Liver (tissue), 9 donors: ENCODE results near the gene CYP2C18. TPM values are rescaled to one million over a fixed set of nuclear protein-coding genes. Genes with fewer than 3 reads are reported as not detected.

Experiments
- DNase-seq: peaks from one replicate; pipeline ENCODE4 v3.0.0-alpha.2; 2017; ENCODE audit warnings: low spot score
- H3K27ac ChIP-seq, 2 donors: one replicate each; pipeline ENCODE4 v1.7.0; 2013; ENCODE audit warnings: inconsistent platforms in 2 of 2, low read length in 2 of 2, control low read depth in 1 of 2, low read depth in 1 of 2, mild to moderate bottlenecking in 1 of 2
- H3K27me3 ChIP-seq, 4 donors: one replicate each; pipeline versions ENCODE4 v1.6.1 to v1.7.0; 2013; ENCODE audit warnings: low read length in 3 of 4, inconsistent platforms in 1 of 4, mild to moderate bottlenecking in 1 of 4, moderate library complexity in 1 of 4; ENCODE audit not compliant: control insufficient read depth in 4 of 4, insufficient read depth in 4 of 4
- H3K36me3 ChIP-seq, 4 donors: one replicate each; pipeline versions ENCODE4 v1.6.1 to v1.7.0; 2013; ENCODE audit warnings: low read length in 3 of 4, mild to moderate bottlenecking in 3 of 4, low read depth in 1 of 4, moderate library complexity in 1 of 4; ENCODE audit not compliant: control insufficient read depth in 4 of 4, insufficient read depth in 3 of 4
- H3K4me1 ChIP-seq, 4 donors: one replicate each; pipeline versions ENCODE4 v1.6.1 to v1.7.0; 2013; ENCODE audit warnings: low read length in 3 of 4, mild to moderate bottlenecking in 3 of 4, moderate library complexity in 1 of 4; ENCODE audit not compliant: control insufficient read depth in 4 of 4, insufficient read depth in 4 of 4
- H3K4me3 ChIP-seq, 3 donors: one replicate each; pipeline versions ENCODE4 v1.6.1 to v1.7.0; 2013; ENCODE audit warnings: low read length in 3 of 3, control low read depth in 1 of 3, low read depth in 1 of 3, mild to moderate bottlenecking in 1 of 3
- H3K9ac ChIP-seq, 2 donors: one replicate each; pipeline ENCODE4 v1.7.0; 2013; ENCODE audit warnings: low read length in 2 of 2, mild to moderate bottlenecking in 2 of 2, moderate library complexity in 2 of 2, control low read depth in 1 of 2, low read depth in 1 of 2
- H3K9me3 ChIP-seq, 4 donors: one replicate each; pipeline versions ENCODE4 v1.6.1 to v1.7.0; 2013; ENCODE audit warnings: low read length in 3 of 4; ENCODE audit not compliant: control insufficient read depth in 4 of 4
- ATF3 ChIP-seq: IDR thresholded peaks from 2 replicates; pipeline ENCODE4 v1.6.1; 2016; ENCODE audit warnings: antibody characterized with exemption
- CTCF ChIP-seq: fragments of 150-350 bp; IDR thresholded peaks from 2 replicates; pipeline ENCODE4 v1.5.1; 2017; ENCODE audit warnings: improper control_type of control experiment, low read depth, low read length; ENCODE audit not compliant: missing input control
- EGR1 ChIP-seq, 2 donors: IDR thresholded peaks; 2 replicates each; pipeline ENCODE4 v1.6.1; 2016 to 2018; ENCODE audit warnings: antibody characterized with exemption in 2 of 2, low read depth in 2 of 2
- FOXA1 ChIP-seq: IDR thresholded peaks from 2 replicates; pipeline ENCODE4 v1.6.1; 2016; ENCODE audit warnings: antibody characterized with exemption
- FOXA2 ChIP-seq: IDR thresholded peaks from 2 replicates; pipeline ENCODE4 v1.6.1; 2016; ENCODE audit warnings: antibody characterized with exemption
- HNF4A ChIP-seq, 2 donors: conservative IDR thresholded peaks; 2 replicates each; pipeline ENCODE4 v1.6.1; 2016; ENCODE audit warnings: antibody characterized with exemption in 2 of 2, mild to moderate bottlenecking in 2 of 2
- HNF4G ChIP-seq: IDR thresholded peaks from 2 replicates; pipeline ENCODE4 v1.6.1; 2016; ENCODE audit warnings: antibody characterized with exemption
- JUND ChIP-seq, 2 donors: IDR thresholded peaks; 2 replicates each; pipeline ENCODE4 v1.6.1; 2016; ENCODE audit warnings: antibody characterized with exemption in 2 of 2
- MAX ChIP-seq: IDR thresholded peaks from 2 replicates; pipeline ENCODE4 v1.6.1; 2016; ENCODE audit warnings: antibody characterized with exemption
- NR2F2 ChIP-seq: IDR thresholded peaks from 2 replicates; pipeline ENCODE4 v1.6.1; 2016; ENCODE audit warnings: antibody characterized with exemption
- RAD21 ChIP-seq, 2 donors: IDR thresholded peaks; 2 replicates each; pipeline ENCODE4 v1.6.1; 2016; ENCODE audit warnings: antibody characterized with exemption in 2 of 2, mild to moderate bottlenecking in 2 of 2
- REST ChIP-seq: IDR thresholded peaks from 2 replicates; pipeline ENCODE4 v1.6.1; 2016; ENCODE audit warnings: antibody characterized with exemption, mild to moderate bottlenecking
- SP1 ChIP-seq: IDR thresholded peaks from 2 replicates; pipeline ENCODE4 v1.6.1; 2018; ENCODE audit warnings: antibody characterized with exemption, mild to moderate bottlenecking
- TAF1 ChIP-seq: conservative IDR thresholded peaks from 2 replicates; pipeline ENCODE4 v1.6.1; 2016; ENCODE audit warnings: antibody characterized with exemption, mild to moderate bottlenecking
- YY1 ChIP-seq: IDR thresholded peaks from 2 replicates; pipeline ENCODE4 v1.6.1; 2016; ENCODE audit warnings: antibody characterized with exemption, mild to moderate bottlenecking
- ZBTB33 ChIP-seq: IDR thresholded peaks from 2 replicates; pipeline ENCODE4 v1.6.1; 2016; ENCODE audit warnings: antibody characterized with exemption
- WGBS: extraction: QIAGEN DNeasy Blood & Tissue Kit; methylation state at CpG from one replicate; pipeline ENCODE4 v1.1.7; 2013; 5-methylcytosine and 5-hydroxymethylcytosine counted together
- polyA plus RNA-seq, 2 donors: library from polyadenylated mRNA; stranded (reverse) in 1 of 2; unstranded in 1 of 2; fragments of 200-250 nt in 1 of 2; fragments of >200 nt in 1 of 2; fragmentation: Nextera tagmentation in 1 of 2; extraction: Ambion mirVana in 1 of 2; gene quantifications; one replicate each; pipeline versions ENCODE4 v1.2.1 to v1.2.3, GENCODE V29; 2013 to 2015
- total RNA-seq, 2 donors: library from RNA; depleted of rRNA; stranded (reverse); fragments of >200 nt; gene quantifications; one replicate each; pipeline ENCODE4 v1.2.3, GENCODE V29; 2014
- donor health status: healthy.
- donor health status: healthy.
- donor health status: healthy.
- donor health status: healthy.
- donor health status: healthy.

The CYP2C18 gene
- total and polyA plus RNA-seq, 4 donors: 0.93 to 51.5 (median 40.5) TPM

GRCh38 chr10:94640562-94640961, 43.0 kb upstream of the CYP2C18 start:
- no peak for DNase-seq
- H3K27me3 ChIP-seq: no peaks in the 10 kb centered on the region
- 80% methylated on average over 3 of the region's 3 CpGs for whole genome bisulfite sequencing
- no peaks in the 10 kb centered on the region for H3K4me1 ChIP-seq
- H3K4me3 ChIP-seq: no peak overlapping the region
- H3K27ac ChIP-seq: no peak overlapping the region
- H3K9me3 ChIP-seq: peaks cover 0 to 14% (median under 1%) of the 10 kb centered on the region in 4 donors
- H3K9ac ChIP-seq: no peak overlapping the region
- no peaks in the 10 kb centered on the region for H3K36me3 ChIP-seq
- no peak for TF ChIP-seq ATF3
- no peak for TF ChIP-seq TAF1
- TF ChIP-seq RAD21 (IDR thresholded peaks at IDR 0.05): no peak
- TF ChIP-seq HNF4G: no peak
- no peak for TF ChIP-seq CTCF
- no peak for TF ChIP-seq JUND (IDR thresholded peaks at IDR 0.05)

- Histone ChIP-seq H3K27me3 (no peaks in the 10 kb centered on the region), H3K4me1 (no peaks in the 10 kb centered on the region), H3K9ac (no peak overlapping the region), H3K4me3 (no peak overlapping the region), H3K36me3 (no peaks in the 10 kb centered on the region), H3K27ac (no peak overlapping the region), H3K9me3 (peaks cover 0 to 14% (median under 1%) of the 10 kb centered on the region in 4 donors)
- no peak for DNase-seq
- TF ChIP-seq ATF3 (no peak), FOXA2 (no peak), RAD21 (IDR thresholded peaks at IDR 0.05) (no peak), SP1 (no peak), HNF4G (no peak), FOXA1 (no peak), JUND (IDR thresholded peaks at IDR 0.05) (no peak), EGR1 (IDR thresholded peaks at IDR 0.05; ENCODE audit: low read depth in 2 of 2) (no peak), HNF4A (conservative IDR thresholded peaks at IDR 0.05) (no peak), NR2F2 (no peak), MAX (no peak), TAF1 (no peak), ZBTB33 (no peak), REST (no peak), YY1 (no peak), CTCF (no peak)
- 92% methylated on average over 4 of the region's 4 CpGs for WGBS
These were observed 42.0 kb upstream of the CYP2C18 start for GRCh38 chr10:94641480-94641879.
